Spleen (tissue), 7 donors: ENCODE data around the gene RTL1.

Experiments
- POLR2A ChIP-seq, 3 donors: fragments of 450-650 bp; IDR thresholded peaks; one replicate each; pipeline ENCODE4 v1.5.1; 2017; ENCODE audit warnings: antibody characterized with exemption in 3 of 3, mild to moderate bottlenecking in 1 of 3
- POLR2AphosphoS5 ChIP-seq, 3 donors: sonication (generic); formaldehyde crosslinking; IDR thresholded peaks; one replicate each; pipeline ENCODE4 v1.5.1; 2017; ENCODE audit warnings: antibody characterized with exemption in 3 of 3
- TF ChIP-seq, protein P1 (sequence below), 11 experiments: fragments of 200-600 bp in 7 of 11; fragments of 450-650 bp in 4 of 11; sonication (generic) in 4 of 11; IDR thresholded peaks in 8 of 11; conservative IDR thresholded peaks in 3 of 11; 1 replicate in 7 of 11; 2 replicates in 4 of 11; pipeline versions ENCODE4 v1.4.0 to v1.8.0; 2016 to 2021; ENCODE audit warnings: antibody characterized with exemption in 11 of 11, inconsistent platforms in 4 of 11, mild to moderate bottlenecking in 1 of 11
- donor health status: DM: no; HTN: no; CAD: no; lungs with moderate emphysema.
- donor health status: DM: no; HTN: no; CAD: no.
- donor health status: DM: no; HTN: no; CAD: no.

DNA sequence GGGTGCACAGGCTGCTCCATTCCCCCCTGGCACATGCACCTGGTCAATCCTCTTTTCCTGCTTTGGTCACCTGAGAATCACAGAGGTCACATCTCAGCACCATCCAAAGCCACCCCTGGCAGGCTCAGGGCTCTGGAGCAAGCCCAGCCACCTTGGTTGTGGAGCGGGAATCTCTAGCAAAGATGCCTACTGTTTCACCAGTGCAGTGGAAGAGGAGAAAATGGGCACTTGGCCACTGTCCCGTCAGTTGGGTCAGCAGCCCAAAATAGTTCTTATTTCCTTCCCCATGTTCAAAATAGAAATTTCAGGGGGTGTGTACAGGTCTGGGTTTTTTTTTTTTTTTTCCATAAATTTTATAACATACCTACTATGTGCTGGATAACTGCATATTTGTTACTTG, 18.3 kb downstream of the RTL1 start:
- TF ChIP-seq, protein P1, sequence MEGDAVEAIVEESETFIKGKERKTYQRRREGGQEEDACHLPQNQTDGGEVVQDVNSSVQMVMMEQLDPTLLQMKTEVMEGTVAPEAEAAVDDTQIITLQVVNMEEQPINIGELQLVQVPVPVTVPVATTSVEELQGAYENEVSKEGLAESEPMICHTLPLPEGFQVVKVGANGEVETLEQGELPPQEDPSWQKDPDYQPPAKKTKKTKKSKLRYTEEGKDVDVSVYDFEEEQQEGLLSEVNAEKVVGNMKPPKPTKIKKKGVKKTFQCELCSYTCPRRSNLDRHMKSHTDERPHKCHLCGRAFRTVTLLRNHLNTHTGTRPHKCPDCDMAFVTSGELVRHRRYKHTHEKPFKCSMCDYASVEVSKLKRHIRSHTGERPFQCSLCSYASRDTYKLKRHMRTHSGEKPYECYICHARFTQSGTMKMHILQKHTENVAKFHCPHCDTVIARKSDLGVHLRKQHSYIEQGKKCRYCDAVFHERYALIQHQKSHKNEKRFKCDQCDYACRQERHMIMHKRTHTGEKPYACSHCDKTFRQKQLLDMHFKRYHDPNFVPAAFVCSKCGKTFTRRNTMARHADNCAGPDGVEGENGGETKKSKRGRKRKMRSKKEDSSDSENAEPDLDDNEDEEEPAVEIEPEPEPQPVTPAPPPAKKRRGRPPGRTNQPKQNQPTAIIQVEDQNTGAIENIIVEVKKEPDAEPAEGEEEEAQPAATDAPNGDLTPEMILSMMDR (IDR thresholded peaks at IDR 0.05 in 8 of 11, conservative IDR thresholded peaks at IDR 0.05 in 3 of 11), result no peak
- no peak for TF ChIP-seq POLR2AphosphoS5 (IDR thresholded peaks at IDR 0.05)
- TF ChIP-seq POLR2A (IDR thresholded peaks at IDR 0.05), result no peak
